ENCODE measurements around the gene CPEB3. TPM values are rescaled to one million over a fixed set of nuclear protein-coding genes. Genes with fewer than 3 reads are reported as not detected.
"Not testable (repeated sequence)": the region's sequence is repeated elsewhere in the genome, so short reads cannot be mapped to it uniquely, and the experiment has no call there.

The CPEB3 gene
- total RNA-seq, 1 experiment from 2014 or later = 0.20 TPM

GRCh38 chr10:92122941-92123450 is 167.9 kb downstream of the CPEB3 start:
- in situ Hi-C loops (cut with HindIII; ENCODE audit: low pct_unique_long_range_greater_than_20kb, low sequenced_read_pairs) = no loop called here
- no peak for DNase-seq (ENCODE audit: low read depth)

GRCh38 chr10:92121686-92122492 is 169.0 kb downstream of the CPEB3 start:
- no peak for DNase-seq (ENCODE audit: low read depth)
- in situ Hi-C loops (cut with HindIII; ENCODE audit: low pct_unique_long_range_greater_than_20kb, low sequenced_read_pairs) = no loop called here

GRCh38 chr10:92119340-92119739 is 171.5 kb downstream of the CPEB3 start:
- in situ Hi-C loops (cut with HindIII; ENCODE audit: low pct_unique_long_range_greater_than_20kb, low sequenced_read_pairs) = no loop called here
- no peak for DNase-seq (ENCODE audit: low read depth)

- in situ Hi-C loops (cut with HindIII; ENCODE audit: low pct_unique_long_range_greater_than_20kb, low sequenced_read_pairs); DNase-seq (ENCODE audit: low read depth): not testable (repeated sequence)
Observed at GRCh38 chr10:92114917-92115316, 176.0 kb downstream of the CPEB3 start.

GRCh38 chr10:92113911-92114600 is 176.8 kb downstream of the CPEB3 start:
- no peak for DNase-seq (ENCODE audit: low read depth)

GRCh38 chr10:92112462-92112861 is 178.4 kb downstream of the CPEB3 start:
- DNase-seq (ENCODE audit: low read depth) = no peak
- in situ Hi-C loops (cut with HindIII; ENCODE audit: low pct_unique_long_range_greater_than_20kb, low sequenced_read_pairs) = no loop called here

More at GRCh38 chr10:92113911-92114600, 176.8 kb downstream of the CPEB3 start:
- in situ Hi-C loops (cut with HindIII; ENCODE audit: low pct_unique_long_range_greater_than_20kb, low sequenced_read_pairs) = no loop called here

GRCh38 chr10:92111336-92111939 is 179.4 kb downstream of the CPEB3 start:
- no peak for DNase-seq (ENCODE audit: low read depth)
- in situ Hi-C loops (cut with HindIII; ENCODE audit: low pct_unique_long_range_greater_than_20kb, low sequenced_read_pairs) = no loop called here

GRCh38 chr10:92110039-92110794 is 180.7 kb downstream of the CPEB3 start:
- in situ Hi-C loops (cut with HindIII; ENCODE audit: low pct_unique_long_range_greater_than_20kb, low sequenced_read_pairs) = no loop called here
- no peak for DNase-seq (ENCODE audit: low read depth)

GRCh38 chr10:92108747-92109146 is 182.1 kb downstream of the CPEB3 start:
- DNase-seq (ENCODE audit: low read depth) = no peak
- in situ Hi-C loops (cut with HindIII; ENCODE audit: low pct_unique_long_range_greater_than_20kb, low sequenced_read_pairs) = no loop called here

GRCh38 chr10:92108120-92108519 is 182.8 kb downstream of the CPEB3 start:
- in situ Hi-C loops (cut with HindIII; ENCODE audit: low pct_unique_long_range_greater_than_20kb, low sequenced_read_pairs) = no loop called here
- no peak for DNase-seq (ENCODE audit: low read depth)

GRCh38 chr10:92103376-92104090 is 187.3 kb downstream of the CPEB3 start:
- in situ Hi-C loops (cut with HindIII; ENCODE audit: low pct_unique_long_range_greater_than_20kb, low sequenced_read_pairs) = no loop called here
- DNase-seq (ENCODE audit: low read depth) = no peak

GRCh38 chr10:92102601-92103213 is 188.2 kb downstream of the CPEB3 start:
- in situ Hi-C loops (cut with HindIII; ENCODE audit: low pct_unique_long_range_greater_than_20kb, low sequenced_read_pairs) = no loop called here
- no peak for DNase-seq (ENCODE audit: low read depth)

GRCh38 chr10:92094960-92095359 is 195.9 kb downstream of the CPEB3 start:
- no peak for DNase-seq (ENCODE audit: low read depth)
- in situ Hi-C loops (cut with HindIII; ENCODE audit: low pct_unique_long_range_greater_than_20kb, low sequenced_read_pairs) = no loop called here

GRCh38 chr10:92091965-92092364 is 198.9 kb downstream of the CPEB3 start:
- DNase-seq (ENCODE audit: low read depth) = no peak
- in situ Hi-C loops (cut with HindIII; ENCODE audit: low pct_unique_long_range_greater_than_20kb, low sequenced_read_pairs) = no loop called here

GRCh38 chr10:92087750-92088395 is 203.0 kb downstream of the CPEB3 start:
- in situ Hi-C loops (cut with HindIII; ENCODE audit: low pct_unique_long_range_greater_than_20kb, low sequenced_read_pairs) = no loop called here
- DNase-seq (ENCODE audit: low read depth) = peak; percentile 75

GRCh38 chr10:92082583-92083280 is 208.1 kb downstream of the CPEB3 start:
- in situ Hi-C loops (cut with HindIII; ENCODE audit: low pct_unique_long_range_greater_than_20kb, low sequenced_read_pairs) = no loop called here
- no peak for DNase-seq (ENCODE audit: low read depth)

Data from Caki2 (cell line).